MV-4-11 (cell line): Measurements from ENCODE around the gene ZNF627.
"Not testable (repeated sequence)": the region's sequence is repeated elsewhere in the genome, so short reads cannot be mapped to it uniquely, and the experiment has no call there.

ENCODE experiments used
- DNase-seq: peaks from one replicate; lab custom pipeline; 2025; lab: John Stamatoyannopoulos, UW

ZNF627 gene

DNA sequence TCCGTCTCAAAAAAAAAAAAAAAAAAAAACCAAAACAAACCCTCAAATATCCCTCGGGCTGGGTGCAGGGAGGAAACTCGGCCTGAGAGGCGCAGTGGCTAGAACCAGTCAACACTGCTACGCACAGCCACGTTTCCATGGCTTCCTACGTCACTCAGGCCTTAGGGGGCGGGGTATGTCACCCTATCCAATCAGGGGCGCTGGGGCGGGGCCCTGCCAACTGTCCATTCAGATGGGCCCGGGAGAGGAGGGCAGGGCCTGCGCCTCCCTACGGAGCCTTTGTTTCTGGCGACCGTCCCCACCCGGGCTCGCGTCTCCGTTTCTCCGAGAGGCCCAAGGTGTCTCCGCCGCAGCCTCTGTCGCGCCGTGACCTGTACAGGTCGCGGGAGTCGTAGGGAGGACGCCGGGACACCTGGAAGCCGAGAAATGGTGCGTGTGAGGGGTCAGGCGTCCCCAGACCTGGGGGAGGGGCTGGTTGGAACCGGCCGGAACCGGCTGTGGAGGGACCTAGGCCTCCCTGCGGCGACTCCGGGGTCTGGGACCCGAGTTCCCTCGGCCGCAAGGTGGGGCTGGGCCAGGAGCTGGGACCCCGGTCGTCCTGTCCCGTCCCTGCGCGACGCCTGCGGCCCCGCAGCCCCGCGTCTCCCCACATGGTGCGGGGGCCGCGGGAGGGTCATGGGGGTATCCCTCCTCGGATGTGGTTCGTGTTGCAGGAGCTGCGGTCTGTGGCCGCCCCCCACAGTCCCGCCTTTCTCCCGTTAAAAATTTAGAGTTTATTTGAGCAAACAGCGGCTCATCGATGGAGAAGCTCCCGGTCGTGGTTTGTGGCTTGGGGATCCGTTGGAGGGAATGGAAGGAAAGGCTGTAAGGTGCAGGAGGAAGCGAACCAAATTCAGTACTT lies at the start of gene ZNF627:
Gene ZNF627, plus strand, starts transcription at position 282 of the 901 bp plus-strand sequence. Its CDS starts 145 bp downstream, at position 427.
- DNase-seq: peak; percentile 100

- no peak for DNase-seq
Measured at GRCh38 chr19:11547929-11548700, 49.2 kb upstream of the ZNF627 start.

GRCh38 chr19:11549386-11549953 lies 47.8 kb upstream of the ZNF627 start:
- no peak for DNase-seq

- no peak for DNase-seq
Measured at GRCh38 chr19:11550265-11550664, 47.0 kb upstream of the ZNF627 start.

GRCh38 chr19:11551603-11552235 lies 45.6 kb upstream of the ZNF627 start:
- no peak for DNase-seq

DNA sequence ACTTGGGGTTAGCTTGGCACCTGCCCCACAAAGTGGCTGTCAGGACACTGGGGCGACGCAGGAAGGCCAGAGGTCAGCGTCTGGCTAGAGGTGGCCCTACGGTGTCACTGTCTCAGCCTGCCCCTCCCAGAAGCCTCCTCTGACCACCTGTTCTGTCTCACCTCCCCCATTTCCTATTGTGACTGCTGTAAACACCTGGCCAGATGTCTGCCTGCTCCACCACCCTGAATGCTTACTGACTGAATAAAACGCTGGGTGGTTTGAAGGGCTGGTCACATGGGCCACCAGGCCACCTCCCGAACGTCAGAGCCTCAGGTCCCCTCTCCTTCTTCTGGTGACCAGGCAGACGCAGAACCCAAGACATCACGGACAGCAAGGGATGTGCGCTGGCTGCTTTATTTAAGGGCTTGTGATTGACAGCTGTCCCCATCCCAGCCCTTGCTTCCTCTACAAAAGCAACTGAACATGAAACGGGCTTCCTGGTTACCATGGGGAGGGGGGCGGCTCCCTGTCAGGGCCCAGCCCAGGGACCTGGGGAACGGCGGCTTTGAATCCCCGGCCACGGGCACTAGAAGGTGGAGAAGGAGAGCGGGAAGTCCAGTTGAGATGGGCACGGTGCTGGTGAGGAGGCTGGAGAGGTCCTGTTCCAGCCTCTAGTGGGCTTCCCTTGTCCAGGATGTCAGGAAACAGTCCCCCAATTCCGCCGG lies 44.5 kb upstream of the ZNF627 start:
- DNase-seq: no peak

- no peak for DNase-seq
Measured at GRCh38 chr19:11554160-11554559, 43.1 kb upstream of the ZNF627 start.

- DNase-seq: no peak
Measured at GRCh38 chr19:11555246-11555645, 42.0 kb upstream of the ZNF627 start.

DNA sequence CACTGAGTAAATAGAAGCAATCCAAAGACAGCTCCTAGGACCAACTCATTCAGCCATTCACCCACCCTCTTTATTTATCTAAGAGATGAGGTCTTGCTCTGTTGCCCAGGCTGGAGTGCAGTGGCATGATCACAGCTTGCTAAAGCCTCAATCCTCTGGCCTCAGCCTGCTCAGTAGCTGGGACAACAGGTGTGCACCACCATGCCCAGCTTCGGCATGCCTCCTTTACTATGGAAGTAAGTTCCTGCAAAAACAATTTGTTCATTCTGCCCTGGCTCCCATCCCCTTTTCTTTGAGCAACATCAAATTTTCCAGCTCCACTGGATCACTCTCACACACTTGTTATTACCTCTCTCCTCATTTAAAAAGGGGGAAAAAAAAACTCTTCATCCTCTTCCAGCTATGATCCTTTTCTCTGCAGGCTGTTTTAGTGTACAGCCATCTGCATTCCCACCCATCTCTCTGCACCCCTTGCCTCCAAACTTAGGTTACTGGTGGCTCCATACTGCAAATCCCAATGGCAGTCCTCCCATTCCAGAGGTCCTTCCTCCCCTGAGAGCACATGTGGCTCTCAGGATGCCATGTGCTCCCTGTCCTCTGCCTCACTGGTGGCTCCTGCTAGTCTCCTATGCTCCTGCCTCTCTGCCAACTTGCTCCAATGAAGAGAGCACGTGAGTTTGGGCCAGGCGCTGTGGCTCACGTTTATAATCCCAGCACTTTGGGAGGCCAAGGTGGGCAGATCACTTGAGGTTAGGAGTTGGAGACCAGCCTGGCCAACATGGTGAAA lies 40.5 kb upstream of the ZNF627 start:
- DNase-seq: no peak

DNA sequence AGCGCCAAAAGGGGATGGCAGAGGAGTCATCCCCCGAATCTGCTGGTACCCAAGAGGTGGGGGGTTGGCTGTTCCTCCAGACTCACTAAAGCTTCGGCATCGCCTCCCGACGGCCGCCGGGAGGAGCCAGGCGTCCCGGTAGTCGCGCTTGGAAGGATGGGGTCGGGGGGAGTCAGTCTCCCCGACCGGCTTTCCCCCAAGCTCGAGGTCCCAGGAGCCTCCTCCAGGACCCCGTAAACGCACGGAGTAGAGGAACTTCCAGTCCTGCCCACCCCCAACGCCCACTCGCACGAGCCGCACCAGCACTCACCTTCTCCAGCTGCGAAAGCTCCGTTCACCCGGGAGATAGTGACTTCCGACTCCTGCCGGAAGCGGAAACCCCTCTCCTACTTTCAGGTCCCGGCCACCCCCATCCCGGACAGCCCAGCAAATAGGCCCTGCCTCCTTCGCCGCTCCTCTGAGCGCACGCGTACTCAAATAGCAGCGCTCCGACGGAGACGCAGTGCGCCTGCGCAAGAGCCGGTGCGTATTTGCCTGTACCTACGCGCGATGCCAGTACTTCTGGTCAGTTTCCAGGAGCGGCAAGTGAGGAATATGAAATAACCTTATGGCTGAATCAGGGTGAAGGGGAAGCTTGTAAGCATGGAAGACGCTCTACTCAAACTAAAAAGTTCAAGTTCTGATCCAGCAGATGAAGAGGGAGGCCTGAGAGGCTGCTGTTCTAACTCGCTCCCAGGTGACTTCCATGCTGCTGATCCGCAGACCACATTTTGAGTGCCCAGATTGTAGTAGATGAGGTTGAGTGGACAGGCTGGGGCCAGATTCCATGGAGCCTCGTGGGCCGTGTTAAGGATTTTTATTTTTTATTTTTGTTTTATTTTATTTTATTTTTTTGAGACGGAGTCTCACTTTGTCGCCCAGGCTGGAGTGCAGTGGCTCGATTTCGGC lies 38.1 kb upstream of the ZNF627 start, which contains the start of gene ELOF1:
Gene ELOF1, minus strand, starts transcription at position 350 of the 948 bp plus-strand sequence. CDS start 4,883 bp downstream, outside the sequence.
- peak; percentile 99 for DNase-seq

GRCh38 chr19:11560404-11561051 lies 36.8 kb upstream of the ZNF627 start:
- DNase-seq: peak; percentile 86

GRCh38 chr19:11563532-11563931 lies 33.8 kb upstream of the ZNF627 start:
- DNase-seq: no peak

DNA sequence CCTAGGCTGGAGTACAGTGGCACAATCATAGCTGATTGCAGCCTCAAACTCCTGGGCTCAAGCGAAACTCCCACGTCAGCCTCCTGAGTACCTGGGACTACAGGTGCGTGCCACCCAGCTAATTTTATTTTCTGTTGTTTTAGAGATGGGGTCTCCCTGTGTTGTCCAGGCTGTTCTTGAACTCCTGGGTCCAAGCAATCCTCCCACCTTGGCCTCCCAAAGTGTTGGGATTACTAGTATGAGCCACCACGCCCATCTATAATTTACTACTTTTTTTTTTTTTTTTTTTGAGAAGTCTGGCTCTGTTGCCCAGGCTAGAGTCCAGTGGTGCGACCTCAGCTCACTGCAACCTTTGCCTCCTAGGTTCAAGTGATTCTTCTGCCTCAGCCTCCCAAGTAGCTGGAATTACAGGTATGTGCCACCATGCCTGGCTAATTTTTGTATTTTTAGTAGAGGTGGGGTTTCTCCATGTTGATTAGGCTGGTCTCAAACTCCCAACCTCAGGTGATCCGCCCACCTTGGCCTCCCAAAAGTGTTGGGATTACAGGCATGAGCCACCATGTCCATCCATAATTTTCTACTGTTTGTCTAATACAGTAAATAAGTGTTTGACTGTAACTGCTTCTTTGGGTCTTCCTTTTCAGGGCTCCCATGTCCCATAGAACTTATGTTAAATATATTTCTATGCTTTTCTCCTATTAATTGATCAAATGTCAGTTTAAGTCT lies 33.0 kb upstream of the ZNF627 start:
- DNase-seq: not testable (repeated sequence)

- not testable (repeated sequence) for DNase-seq
Measured at GRCh38 chr19:11565649-11565980, 31.7 kb upstream of the ZNF627 start.

- no peak for DNase-seq
Measured at GRCh38 chr19:11566164-11566563, 31.1 kb upstream of the ZNF627 start.

GRCh38 chr19:11570039-11570462 lies 27.2 kb upstream of the ZNF627 start:
- peak; percentile 67 for DNase-seq

DNA sequence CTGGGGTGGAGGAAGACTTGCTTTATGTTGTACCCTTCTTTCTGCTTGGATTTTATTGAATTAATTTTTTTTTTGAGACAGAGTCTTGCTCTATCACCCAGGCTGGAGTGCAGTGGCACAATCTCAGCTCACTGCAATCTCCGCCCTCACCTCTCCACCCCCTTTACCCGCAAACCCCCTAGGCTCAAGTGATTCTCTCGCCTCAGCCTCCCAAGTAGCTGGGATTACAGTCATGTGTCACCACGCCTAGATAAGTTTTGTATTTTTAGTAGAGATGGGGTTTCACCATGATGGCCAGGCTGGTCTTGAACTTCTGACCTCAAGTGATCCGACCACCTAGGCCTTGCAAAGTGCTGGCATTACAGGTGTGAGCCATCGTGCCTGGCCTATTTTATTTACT lies 23.9 kb upstream of the ZNF627 start:
- not testable (repeated sequence) for DNase-seq

- peak; percentile 35 for DNase-seq
Measured at GRCh38 chr19:11573763-11574162, 23.5 kb upstream of the ZNF627 start.
